HEK293 (cell line): ENCODE results near the gene TECPR2.

Experiments
- BCL11B ChIP-seq: fragments of 450-650 bp; formaldehyde crosslinking; IDR thresholded peaks from 2 replicates; pipeline ENCODE4 v1.5.1; 2016; ENCODE audit warnings: low read depth, missing biosample characterization, missing genetic modification characterization
- REPIN1 ChIP-seq: fragments of 450-650 bp; formaldehyde crosslinking; IDR thresholded peaks from 2 replicates; pipeline ENCODE4 v1.5.1; 2017; ENCODE audit warnings: missing biosample characterization, missing genetic modification characterization, low read depth
- ZBTB21 ChIP-seq: fragments of 450-650 bp; formaldehyde crosslinking; IDR thresholded peaks from 2 replicates; pipeline ENCODE4 v1.5.1; 2017; ENCODE audit warnings: missing biosample characterization, missing genetic modification characterization
- ZEB2 ChIP-seq: fragments of 450-650 bp; formaldehyde crosslinking; IDR thresholded peaks from 2 replicates; pipeline ENCODE4 v1.5.1; 2016; ENCODE audit warnings: missing biosample characterization, missing genetic modification characterization
- ZNF175 ChIP-seq: fragments of 450-650 bp; formaldehyde crosslinking; IDR thresholded peaks from 2 replicates; pipeline ENCODE4 v1.5.1; 2016; ENCODE audit warnings: missing biosample characterization, missing genetic modification characterization
- ZNF311 ChIP-seq: fragments of 450-650 bp; formaldehyde crosslinking; IDR thresholded peaks from 2 replicates; pipeline ENCODE4 v1.5.1; 2017; ENCODE audit warnings: missing biosample characterization, missing genetic modification characterization, borderline replicate concordance
- ZNF341 ChIP-seq: fragments of 450-650 bp; formaldehyde crosslinking; IDR thresholded peaks from 2 replicates; pipeline ENCODE4; 2016; ENCODE audit warnings: low read depth, missing biosample characterization, missing genetic modification characterization
- ZNF514 ChIP-seq: fragments of 450-650 bp; formaldehyde crosslinking; IDR thresholded peaks from 2 replicates; pipeline ENCODE4 v1.5.1; 2016; ENCODE audit warnings: missing biosample characterization, missing genetic modification characterization
- ZNF571 ChIP-seq: fragments of 450-650 bp; formaldehyde crosslinking; IDR thresholded peaks from 2 replicates; pipeline ENCODE4 v1.5.0; 2017; ENCODE audit warnings: missing biosample characterization, missing genetic modification characterization
- ZNF623 ChIP-seq: fragments of 450-650 bp; formaldehyde crosslinking; IDR thresholded peaks from 2 replicates; pipeline ENCODE4 v1.5.1; 2016; ENCODE audit warnings: missing biosample characterization, missing genetic modification characterization
- TF ChIP-seq, protein P1 (sequence below): fragments of 450-650 bp; formaldehyde crosslinking; IDR thresholded peaks from 2 replicates; pipeline ENCODE4 v1.5.1; 2016; ENCODE audit warnings: missing biosample characterization, missing genetic modification characterization
- TF ChIP-seq, protein P2 (sequence below): fragments of 450-650 bp; IDR thresholded peaks from 2 replicates; pipeline ENCODE4 v1.5.1; 2018; ENCODE audit warnings: missing biosample characterization, mild to moderate bottlenecking, missing genetic modification characterization
- TF ChIP-seq, protein P3 (sequence below): fragments of 450-650 bp; formaldehyde crosslinking; IDR thresholded peaks from 2 replicates; pipeline ENCODE4 v1.5.1; 2016; ENCODE audit warnings: missing biosample characterization, missing genetic modification characterization
- TF ChIP-seq, protein P4 (sequence below): fragments of 450-650 bp; formaldehyde crosslinking; IDR thresholded peaks from 2 replicates; pipeline ENCODE4 v1.5.1; 2016; ENCODE audit warnings: missing biosample characterization, missing genetic modification characterization
- TF ChIP-seq, protein P5 (sequence below): fragments of 450-650 bp; formaldehyde crosslinking; IDR thresholded peaks from 2 replicates; pipeline ENCODE4 v1.5.1; 2017; ENCODE audit warnings: missing biosample characterization, mild to moderate bottlenecking, missing genetic modification characterization, moderate library complexity
- TF ChIP-seq, protein P6 (sequence below): fragments of 450-650 bp; formaldehyde crosslinking; IDR thresholded peaks from 2 replicates; pipeline ENCODE4 v1.5.1; 2016; ENCODE audit warnings: missing biosample characterization, missing genetic modification characterization
- TF ChIP-seq, protein P7 (sequence below): fragments of 450-650 bp; formaldehyde crosslinking; IDR thresholded peaks from 2 replicates; pipeline ENCODE4 v1.5.1; 2017; ENCODE audit warnings: missing biosample characterization, missing genetic modification characterization
- TF ChIP-seq, protein P8 (sequence below): IDR thresholded peaks from 2 replicates; pipeline ENCODE4 v1.6.1; 2011; ENCODE audit warnings: mild to moderate bottlenecking, low read depth, low read length, borderline replicate concordance
- TF ChIP-seq, protein P9 (sequence below): fragments of 450-650 bp; formaldehyde crosslinking; IDR thresholded peaks from 2 replicates; pipeline ENCODE4 v1.5.1; 2016; ENCODE audit warnings: missing biosample characterization, missing genetic modification characterization
- TF ChIP-seq, protein P10 (sequence below): fragments of 450-650 bp; formaldehyde crosslinking; IDR thresholded peaks from 2 replicates; pipeline ENCODE4 v1.5.1; 2016; ENCODE audit warnings: missing biosample characterization, missing genetic modification characterization, borderline replicate concordance

Gene TECPR2

DNA sequence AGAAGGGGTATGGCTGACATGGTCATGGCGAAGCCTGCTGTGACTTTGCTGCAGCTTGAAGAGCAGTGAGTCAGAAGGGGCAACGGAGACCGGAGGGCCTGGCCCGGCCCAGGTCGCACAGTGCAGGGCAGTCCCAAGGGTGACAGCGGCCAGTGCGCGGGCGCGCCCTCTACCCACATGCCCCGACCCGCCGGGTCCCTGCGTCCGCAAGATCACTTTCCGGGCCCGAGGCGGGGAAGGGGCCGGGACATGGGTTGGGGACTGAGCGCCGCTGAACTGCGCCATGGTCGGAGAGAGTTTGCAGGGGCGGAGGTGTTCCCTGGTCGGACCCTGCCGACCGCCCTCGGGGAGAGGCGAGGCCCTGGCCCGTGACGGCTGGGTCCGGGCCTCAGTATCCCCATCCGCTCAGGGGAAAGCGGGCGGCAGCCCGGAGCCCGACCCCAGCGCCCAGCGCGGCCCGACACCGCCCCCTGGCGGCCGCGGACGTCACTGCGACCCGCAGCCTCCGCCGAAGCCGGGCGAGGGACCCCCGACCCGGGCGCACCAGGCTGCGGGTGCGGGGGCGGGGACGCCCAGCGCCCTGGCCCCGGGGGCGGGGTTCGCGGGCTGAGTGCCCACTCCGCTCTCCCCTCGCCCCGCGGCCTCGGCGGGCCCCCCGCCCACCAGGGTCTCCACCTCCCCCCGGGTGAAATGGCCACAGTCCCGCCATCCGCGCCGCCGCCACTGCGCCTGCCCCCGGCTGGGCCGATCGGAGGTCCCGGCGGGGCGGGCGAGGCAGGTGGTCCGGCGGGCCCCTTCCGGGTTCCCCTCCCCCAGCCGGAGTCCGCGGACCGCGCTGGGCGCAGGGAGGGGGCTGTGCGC is 154.0 kb downstream of the TECPR2 start (continued):
- TF ChIP-seq ZNF514 (tag by site-specific recombination) (no peak), ZEB2 (tag by site-specific recombination) (peak; percentile 87), ZNF571 (tag by site-specific recombination) (no peak), ZNF623 (tag by site-specific recombination) (no peak), ZNF341 (tag by site-specific recombination) (no peak), REPIN1 (tag by site-specific recombination) (no peak), BCL11B (tag by site-specific recombination) (no peak), ZBTB21 (tag by site-specific recombination) (no peak), ZNF311 (tag by site-specific recombination) (no peak), ZNF175 (tag by site-specific recombination) (no peak)
- TF ChIP-seq, protein P1, sequence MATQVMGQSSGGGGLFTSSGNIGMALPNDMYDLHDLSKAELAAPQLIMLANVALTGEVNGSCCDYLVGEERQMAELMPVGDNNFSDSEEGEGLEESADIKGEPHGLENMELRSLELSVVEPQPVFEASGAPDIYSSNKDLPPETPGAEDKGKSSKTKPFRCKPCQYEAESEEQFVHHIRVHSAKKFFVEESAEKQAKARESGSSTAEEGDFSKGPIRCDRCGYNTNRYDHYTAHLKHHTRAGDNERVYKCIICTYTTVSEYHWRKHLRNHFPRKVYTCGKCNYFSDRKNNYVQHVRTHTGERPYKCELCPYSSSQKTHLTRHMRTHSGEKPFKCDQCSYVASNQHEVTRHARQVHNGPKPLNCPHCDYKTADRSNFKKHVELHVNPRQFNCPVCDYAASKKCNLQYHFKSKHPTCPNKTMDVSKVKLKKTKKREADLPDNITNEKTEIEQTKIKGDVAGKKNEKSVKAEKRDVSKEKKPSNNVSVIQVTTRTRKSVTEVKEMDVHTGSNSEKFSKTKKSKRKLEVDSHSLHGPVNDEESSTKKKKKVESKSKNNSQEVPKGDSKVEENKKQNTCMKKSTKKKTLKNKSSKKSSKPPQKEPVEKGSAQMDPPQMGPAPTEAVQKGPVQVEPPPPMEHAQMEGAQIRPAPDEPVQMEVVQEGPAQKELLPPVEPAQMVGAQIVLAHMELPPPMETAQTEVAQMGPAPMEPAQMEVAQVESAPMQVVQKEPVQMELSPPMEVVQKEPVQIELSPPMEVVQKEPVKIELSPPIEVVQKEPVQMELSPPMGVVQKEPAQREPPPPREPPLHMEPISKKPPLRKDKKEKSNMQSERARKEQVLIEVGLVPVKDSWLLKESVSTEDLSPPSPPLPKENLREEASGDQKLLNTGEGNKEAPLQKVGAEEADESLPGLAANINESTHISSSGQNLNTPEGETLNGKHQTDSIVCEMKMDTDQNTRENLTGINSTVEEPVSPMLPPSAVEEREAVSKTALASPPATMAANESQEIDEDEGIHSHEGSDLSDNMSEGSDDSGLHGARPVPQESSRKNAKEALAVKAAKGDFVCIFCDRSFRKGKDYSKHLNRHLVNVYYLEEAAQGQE = no peak
- TF ChIP-seq, protein P2, sequence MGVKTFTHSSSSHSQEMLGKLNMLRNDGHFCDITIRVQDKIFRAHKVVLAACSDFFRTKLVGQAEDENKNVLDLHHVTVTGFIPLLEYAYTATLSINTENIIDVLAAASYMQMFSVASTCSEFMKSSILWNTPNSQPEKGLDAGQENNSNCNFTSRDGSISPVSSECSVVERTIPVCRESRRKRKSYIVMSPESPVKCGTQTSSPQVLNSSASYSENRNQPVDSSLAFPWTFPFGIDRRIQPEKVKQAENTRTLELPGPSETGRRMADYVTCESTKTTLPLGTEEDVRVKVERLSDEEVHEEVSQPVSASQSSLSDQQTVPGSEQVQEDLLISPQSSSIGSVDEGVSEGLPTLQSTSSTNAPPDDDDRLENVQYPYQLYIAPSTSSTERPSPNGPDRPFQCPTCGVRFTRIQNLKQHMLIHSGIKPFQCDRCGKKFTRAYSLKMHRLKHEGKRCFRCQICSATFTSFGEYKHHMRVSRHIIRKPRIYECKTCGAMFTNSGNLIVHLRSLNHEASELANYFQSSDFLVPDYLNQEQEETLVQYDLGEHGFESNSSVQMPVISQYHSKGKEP (tag by site-specific recombination) = no peak
- TF ChIP-seq, protein P3, sequence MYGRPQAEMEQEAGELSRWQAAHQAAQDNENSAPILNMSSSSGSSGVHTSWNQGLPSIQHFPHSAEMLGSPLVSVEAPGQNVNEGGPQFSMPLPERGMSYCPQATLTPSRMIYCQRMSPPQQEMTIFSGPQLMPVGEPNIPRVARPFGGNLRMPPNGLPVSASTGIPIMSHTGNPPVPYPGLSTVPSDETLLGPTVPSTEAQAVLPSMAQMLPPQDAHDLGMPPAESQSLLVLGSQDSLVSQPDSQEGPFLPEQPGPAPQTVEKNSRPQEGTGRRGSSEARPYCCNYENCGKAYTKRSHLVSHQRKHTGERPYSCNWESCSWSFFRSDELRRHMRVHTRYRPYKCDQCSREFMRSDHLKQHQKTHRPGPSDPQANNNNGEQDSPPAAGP (tag by site-specific recombination) = 0 out of 2 replicates have a peak, but pooled peaks have one; percentile 54
- TF ChIP-seq, protein P4, sequence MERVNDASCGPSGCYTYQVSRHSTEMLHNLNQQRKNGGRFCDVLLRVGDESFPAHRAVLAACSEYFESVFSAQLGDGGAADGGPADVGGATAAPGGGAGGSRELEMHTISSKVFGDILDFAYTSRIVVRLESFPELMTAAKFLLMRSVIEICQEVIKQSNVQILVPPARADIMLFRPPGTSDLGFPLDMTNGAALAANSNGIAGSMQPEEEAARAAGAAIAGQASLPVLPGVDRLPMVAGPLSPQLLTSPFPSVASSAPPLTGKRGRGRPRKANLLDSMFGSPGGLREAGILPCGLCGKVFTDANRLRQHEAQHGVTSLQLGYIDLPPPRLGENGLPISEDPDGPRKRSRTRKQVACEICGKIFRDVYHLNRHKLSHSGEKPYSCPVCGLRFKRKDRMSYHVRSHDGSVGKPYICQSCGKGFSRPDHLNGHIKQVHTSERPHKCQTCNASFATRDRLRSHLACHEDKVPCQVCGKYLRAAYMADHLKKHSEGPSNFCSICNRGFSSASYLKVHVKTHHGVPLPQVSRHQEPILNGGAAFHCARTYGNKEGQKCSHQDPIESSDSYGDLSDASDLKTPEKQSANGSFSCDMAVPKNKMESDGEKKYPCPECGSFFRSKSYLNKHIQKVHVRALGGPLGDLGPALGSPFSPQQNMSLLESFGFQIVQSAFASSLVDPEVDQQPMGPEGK (tag by site-specific recombination) = peak; percentile 86
- TF ChIP-seq, protein P5, sequence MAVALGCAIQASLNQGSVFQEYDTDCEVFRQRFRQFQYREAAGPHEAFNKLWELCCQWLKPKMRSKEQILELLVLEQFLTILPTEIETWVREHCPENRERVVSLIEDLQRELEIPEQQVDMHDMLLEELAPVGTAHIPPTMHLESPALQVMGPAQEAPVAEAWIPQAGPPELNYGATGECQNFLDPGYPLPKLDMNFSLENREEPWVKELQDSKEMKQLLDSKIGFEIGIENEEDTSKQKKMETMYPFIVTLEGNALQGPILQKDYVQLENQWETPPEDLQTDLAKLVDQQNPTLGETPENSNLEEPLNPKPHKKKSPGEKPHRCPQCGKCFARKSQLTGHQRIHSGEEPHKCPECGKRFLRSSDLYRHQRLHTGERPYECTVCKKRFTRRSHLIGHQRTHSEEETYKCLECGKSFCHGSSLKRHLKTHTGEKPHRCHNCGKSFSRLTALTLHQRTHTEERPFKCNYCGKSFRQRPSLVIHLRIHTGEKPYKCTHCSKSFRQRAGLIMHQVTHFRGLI (tag by site-specific recombination) = no peak
- TF ChIP-seq, protein P6, sequence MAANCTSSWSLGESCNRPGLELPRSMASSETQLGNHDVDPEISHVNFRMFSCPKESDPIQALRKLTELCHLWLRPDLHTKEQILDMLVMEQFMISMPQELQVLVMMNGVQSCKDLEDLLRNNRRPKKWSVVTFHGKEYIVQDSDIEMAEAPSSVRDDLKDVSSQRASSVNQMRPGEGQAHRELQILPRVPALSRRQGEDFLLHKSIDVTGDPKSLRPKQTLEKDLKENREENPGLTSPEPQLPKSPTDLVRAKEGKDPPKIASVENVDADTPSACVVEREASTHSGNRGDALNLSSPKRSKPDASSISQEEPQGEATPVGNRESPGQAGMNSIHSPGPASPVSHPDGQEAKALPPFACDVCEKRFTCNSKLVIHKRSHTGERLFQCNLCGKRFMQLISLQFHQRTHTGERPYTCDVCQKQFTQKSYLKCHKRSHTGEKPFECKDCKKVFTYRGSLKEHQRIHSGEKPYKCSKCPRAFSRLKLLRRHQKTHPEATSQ (tag by site-specific recombination) = no peak
- TF ChIP-seq, protein P7, sequence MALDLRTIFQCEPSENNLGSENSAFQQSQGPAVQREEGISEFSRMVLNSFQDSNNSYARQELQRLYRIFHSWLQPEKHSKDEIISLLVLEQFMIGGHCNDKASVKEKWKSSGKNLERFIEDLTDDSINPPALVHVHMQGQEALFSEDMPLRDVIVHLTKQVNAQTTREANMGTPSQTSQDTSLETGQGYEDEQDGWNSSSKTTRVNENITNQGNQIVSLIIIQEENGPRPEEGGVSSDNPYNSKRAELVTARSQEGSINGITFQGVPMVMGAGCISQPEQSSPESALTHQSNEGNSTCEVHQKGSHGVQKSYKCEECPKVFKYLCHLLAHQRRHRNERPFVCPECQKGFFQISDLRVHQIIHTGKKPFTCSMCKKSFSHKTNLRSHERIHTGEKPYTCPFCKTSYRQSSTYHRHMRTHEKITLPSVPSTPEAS (tag by site-specific recombination) = no peak
- TF ChIP-seq, protein P8, sequence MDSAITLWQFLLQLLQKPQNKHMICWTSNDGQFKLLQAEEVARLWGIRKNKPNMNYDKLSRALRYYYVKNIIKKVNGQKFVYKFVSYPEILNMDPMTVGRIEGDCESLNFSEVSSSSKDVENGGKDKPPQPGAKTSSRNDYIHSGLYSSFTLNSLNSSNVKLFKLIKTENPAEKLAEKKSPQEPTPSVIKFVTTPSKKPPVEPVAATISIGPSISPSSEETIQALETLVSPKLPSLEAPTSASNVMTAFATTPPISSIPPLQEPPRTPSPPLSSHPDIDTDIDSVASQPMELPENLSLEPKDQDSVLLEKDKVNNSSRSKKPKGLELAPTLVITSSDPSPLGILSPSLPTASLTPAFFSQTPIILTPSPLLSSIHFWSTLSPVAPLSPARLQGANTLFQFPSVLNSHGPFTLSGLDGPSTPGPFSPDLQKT = no peak
- TF ChIP-seq, protein P9, sequence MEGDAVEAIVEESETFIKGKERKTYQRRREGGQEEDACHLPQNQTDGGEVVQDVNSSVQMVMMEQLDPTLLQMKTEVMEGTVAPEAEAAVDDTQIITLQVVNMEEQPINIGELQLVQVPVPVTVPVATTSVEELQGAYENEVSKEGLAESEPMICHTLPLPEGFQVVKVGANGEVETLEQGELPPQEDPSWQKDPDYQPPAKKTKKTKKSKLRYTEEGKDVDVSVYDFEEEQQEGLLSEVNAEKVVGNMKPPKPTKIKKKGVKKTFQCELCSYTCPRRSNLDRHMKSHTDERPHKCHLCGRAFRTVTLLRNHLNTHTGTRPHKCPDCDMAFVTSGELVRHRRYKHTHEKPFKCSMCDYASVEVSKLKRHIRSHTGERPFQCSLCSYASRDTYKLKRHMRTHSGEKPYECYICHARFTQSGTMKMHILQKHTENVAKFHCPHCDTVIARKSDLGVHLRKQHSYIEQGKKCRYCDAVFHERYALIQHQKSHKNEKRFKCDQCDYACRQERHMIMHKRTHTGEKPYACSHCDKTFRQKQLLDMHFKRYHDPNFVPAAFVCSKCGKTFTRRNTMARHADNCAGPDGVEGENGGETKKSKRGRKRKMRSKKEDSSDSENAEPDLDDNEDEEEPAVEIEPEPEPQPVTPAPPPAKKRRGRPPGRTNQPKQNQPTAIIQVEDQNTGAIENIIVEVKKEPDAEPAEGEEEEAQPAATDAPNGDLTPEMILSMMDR (tag by site-specific recombination) = peak; percentile 60
- TF ChIP-seq, protein P10, sequence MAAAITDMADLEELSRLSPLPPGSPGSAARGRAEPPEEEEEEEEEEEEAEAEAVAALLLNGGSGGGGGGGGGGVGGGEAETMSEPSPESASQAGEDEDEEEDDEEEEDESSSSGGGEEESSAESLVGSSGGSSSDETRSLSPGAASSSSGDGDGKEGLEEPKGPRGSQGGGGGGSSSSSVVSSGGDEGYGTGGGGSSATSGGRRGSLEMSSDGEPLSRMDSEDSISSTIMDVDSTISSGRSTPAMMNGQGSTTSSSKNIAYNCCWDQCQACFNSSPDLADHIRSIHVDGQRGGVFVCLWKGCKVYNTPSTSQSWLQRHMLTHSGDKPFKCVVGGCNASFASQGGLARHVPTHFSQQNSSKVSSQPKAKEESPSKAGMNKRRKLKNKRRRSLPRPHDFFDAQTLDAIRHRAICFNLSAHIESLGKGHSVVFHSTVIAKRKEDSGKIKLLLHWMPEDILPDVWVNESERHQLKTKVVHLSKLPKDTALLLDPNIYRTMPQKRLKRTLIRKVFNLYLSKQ = no peak
